ENCODE results near the gene PGAP2.

GRCh38 chr11:3856856-3857553 lies 48.6 kb downstream of the PGAP2 start:
- TF ChIP-seq POLR2A (IDR thresholded peaks at IDR 0.05) (no peak), CTCF (IDR thresholded peaks at IDR 0.05) (no peak)
